MCF 10A (cell line): ENCODE data around the gene PRR20A. TPM values are rescaled to one million over a fixed set of nuclear protein-coding genes. Genes with fewer than 3 reads are reported as not detected.
A peak's percentile ranks its signal among the peaks of the same experiment; 100 is the strongest.
"Not testable (repeated sequence)": the region's sequence is repeated elsewhere in the genome, so short reads cannot be mapped to it uniquely, and the experiment has no call there.

Source experiments
- Bru-seq: library from RNA; stranded (reverse); fragments of 400-500 nt; gene quantifications from one replicate; lab custom pipeline; 2021; lab: Mats Ljungman, UMichigan
- BruChase-seq, 2 experiments: library from RNA; stranded (reverse); fragments of 400-500 nt; gene quantifications; one replicate each; lab custom pipeline; 2021; lab: Mats Ljungman, UMichigan
- BruUV-seq: library from RNA; stranded (reverse); fragments of 400-500 nt; replicated peaks from 2 replicates; lab custom pipeline; 2021; lab: Mats Ljungman, UMichigan
- CTCF ChIA-PET: fragments of 300-600 bp; sonication (Branson Sonifier 250); formaldehyde crosslinking; extraction: SDS; loops from one replicate; lab custom pipeline; 2021; ENCODE audit warnings: antibody characterized with exemption, inconsistent platforms; lab: Yijun Ruan, JAX
- POLR2A ChIA-PET: fragments of 300-600, 350-650 bp; sonication (Branson Sonifier 250); formaldehyde crosslinking; extraction: SDS; loops from one replicate; lab custom pipeline; 2020; ENCODE audit warnings: antibody characterized with exemption, inconsistent platforms; lab: Yijun Ruan, JAX
- DNase-seq: peaks from one replicate; pipeline ENCODE4 v3.0.0-alpha.2; 2018; ENCODE audit not compliant: unreplicated experiment
- H3K27ac Mint-ChIP-seq: one replicate; pipeline ENCODE4 v1.8.0; 2022; ENCODE audit warnings: mild to moderate bottlenecking, low read depth, mixed read lengths; ENCODE audit not compliant: unreplicated experiment
- H3K27me3 Mint-ChIP-seq: one replicate; pipeline ENCODE4 v1.8.0; 2022; ENCODE audit warnings: mixed read lengths; ENCODE audit not compliant: insufficient read depth, unreplicated experiment
- H3K36me3 Mint-ChIP-seq: one replicate; pipeline ENCODE4 v1.8.0; 2022; ENCODE audit warnings: mild to moderate bottlenecking, moderate library complexity, mixed read lengths; ENCODE audit not compliant: insufficient read depth, unreplicated experiment
- H3K4me1 Mint-ChIP-seq: one replicate; pipeline ENCODE4 v1.8.0; 2022; ENCODE audit warnings: mixed read lengths; ENCODE audit not compliant: insufficient read depth, unreplicated experiment
- H3K4me3 Mint-ChIP-seq: one replicate; pipeline ENCODE4 v1.8.0; 2022; ENCODE audit warnings: mild to moderate bottlenecking, moderate library complexity, mixed read lengths; ENCODE audit not compliant: unreplicated experiment
- H3K9me3 Mint-ChIP-seq: one replicate; pipeline ENCODE4 v1.8.0; 2022; ENCODE audit warnings: mixed read lengths; ENCODE audit not compliant: unreplicated experiment
- intact Hi-C: fragments of 100-400 bp; cut with micrococcal nuclease; formaldehyde crosslinking; loops from 2 replicates; pipeline ENCODE4 v1.14.1; 2022
- long read RNA-seq: library from polyadenylated mRNA; stranded (forward); transcript quantifications from one replicate; pipeline ENCODE4 v2.0.0, GENCODE V29; 2022
- total RNA-seq: library from RNA; stranded (reverse); gene quantifications from 2 replicates; pipeline ENCODE4 v1.2.3, GENCODE V29; 2022
- TF ChIP-seq, protein P1 (sequence below): fragments of 200-600 bp; IDR thresholded peaks from one replicate; pipeline ENCODE4 v1.8.0; 2022; ENCODE audit warnings: antibody characterized with exemption, mild to moderate bottlenecking; ENCODE audit not compliant: unreplicated experiment

The PRR20A gene
- total RNA-seq = not detected in 2 replicates
- not detected for Bru-seq, nascent RNA
- BruChase-seq, experiment 1, labeled RNA remaining after a 6-hour chase = not detected
- BruChase-seq, experiment 2, labeled RNA remaining after a 2-hour chase = not detected
- long read RNA-seq = 0 reads

DNA sequence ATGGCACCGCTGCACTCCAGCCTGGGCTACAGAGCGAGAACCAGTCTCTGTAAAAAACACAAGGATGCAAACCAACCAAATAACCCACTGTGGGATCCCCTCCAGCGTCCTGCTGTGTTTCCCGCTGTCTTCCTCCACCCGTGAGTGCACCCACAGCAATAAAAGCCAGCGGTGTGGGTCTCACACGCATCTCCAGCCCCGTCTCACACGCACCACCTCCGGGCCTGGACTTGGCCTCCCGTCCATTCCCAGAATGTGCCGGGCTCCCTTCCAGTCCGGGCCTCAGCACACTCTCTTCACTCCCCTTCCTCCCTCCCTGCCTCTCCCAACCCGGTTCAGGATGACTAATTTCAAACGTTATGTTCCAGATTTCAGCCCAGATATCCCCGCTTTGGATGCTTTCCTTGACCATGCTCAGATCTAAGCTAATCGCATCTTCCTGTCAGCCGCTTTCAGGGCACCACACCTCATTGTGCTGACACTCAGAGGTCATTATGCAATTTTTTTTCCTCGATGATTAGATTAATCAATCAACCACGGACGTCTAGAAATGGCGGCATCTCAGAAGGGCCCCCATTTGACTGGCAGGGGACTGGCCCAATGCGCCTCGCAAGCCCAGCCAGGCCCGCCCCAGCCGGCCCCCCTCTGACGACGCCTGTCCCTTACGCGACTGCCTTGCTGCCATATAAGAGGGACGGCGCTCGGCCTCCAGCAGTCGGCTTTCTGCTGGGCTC is at the start of gene PRR20A:
TSS of gene PRR20A (plus strand) at position 684 of the 734 bp plus-strand sequence. CDS start 387 bp downstream, outside the sequence.
- POLR2A ChIA-PET, H3K36me3 Mint-ChIP-seq, H3K4me3 Mint-ChIP-seq, CTCF ChIA-PET, intact Hi-C loops, DNase-seq, H3K27ac Mint-ChIP-seq, H3K9me3 Mint-ChIP-seq, H3K27me3 Mint-ChIP-seq, H3K4me1 Mint-ChIP-seq, BruUV-seq: not testable (repeated sequence)

DNA sequence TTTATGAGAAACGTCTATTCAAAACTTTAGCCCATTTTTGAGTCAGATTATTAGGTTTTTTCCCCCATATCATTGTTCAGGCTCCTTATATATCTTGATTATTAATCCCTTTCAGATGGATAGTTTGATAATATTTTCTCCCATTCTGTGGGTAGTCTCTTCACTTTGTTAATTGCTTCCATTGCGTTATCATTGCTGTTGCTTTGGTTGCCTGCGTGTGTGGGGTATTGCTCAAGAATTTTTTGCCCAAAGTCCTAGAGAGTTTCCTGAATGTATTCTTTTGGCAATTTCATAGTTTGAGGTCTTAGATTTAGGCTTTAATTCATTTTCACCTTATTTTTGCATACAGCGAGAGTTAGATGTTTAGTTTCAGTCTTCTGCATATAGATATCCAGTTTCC is 25.8 kb upstream of the PRR20A start:
- no peak overlapping the region for H3K27ac Mint-ChIP-seq
- DNase-seq = no peak
- no peaks in the 10 kb centered on the region for H3K27me3 Mint-ChIP-seq
- no peak overlapping the region for H3K4me3 Mint-ChIP-seq
- ChIA-PET POLR2A (no interaction called here), CTCF (no interaction called here)
- peaks cover 8% of the 10 kb centered on the region for H3K9me3 Mint-ChIP-seq
- intact Hi-C loops = no loop called here
- no TSS peak for BruUV-seq
- no peaks in the 10 kb centered on the region for H3K4me1 Mint-ChIP-seq
- no peaks in the 10 kb centered on the region for H3K36me3 Mint-ChIP-seq
- TF ChIP-seq, protein P1, sequence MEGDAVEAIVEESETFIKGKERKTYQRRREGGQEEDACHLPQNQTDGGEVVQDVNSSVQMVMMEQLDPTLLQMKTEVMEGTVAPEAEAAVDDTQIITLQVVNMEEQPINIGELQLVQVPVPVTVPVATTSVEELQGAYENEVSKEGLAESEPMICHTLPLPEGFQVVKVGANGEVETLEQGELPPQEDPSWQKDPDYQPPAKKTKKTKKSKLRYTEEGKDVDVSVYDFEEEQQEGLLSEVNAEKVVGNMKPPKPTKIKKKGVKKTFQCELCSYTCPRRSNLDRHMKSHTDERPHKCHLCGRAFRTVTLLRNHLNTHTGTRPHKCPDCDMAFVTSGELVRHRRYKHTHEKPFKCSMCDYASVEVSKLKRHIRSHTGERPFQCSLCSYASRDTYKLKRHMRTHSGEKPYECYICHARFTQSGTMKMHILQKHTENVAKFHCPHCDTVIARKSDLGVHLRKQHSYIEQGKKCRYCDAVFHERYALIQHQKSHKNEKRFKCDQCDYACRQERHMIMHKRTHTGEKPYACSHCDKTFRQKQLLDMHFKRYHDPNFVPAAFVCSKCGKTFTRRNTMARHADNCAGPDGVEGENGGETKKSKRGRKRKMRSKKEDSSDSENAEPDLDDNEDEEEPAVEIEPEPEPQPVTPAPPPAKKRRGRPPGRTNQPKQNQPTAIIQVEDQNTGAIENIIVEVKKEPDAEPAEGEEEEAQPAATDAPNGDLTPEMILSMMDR = no peak

DNA sequence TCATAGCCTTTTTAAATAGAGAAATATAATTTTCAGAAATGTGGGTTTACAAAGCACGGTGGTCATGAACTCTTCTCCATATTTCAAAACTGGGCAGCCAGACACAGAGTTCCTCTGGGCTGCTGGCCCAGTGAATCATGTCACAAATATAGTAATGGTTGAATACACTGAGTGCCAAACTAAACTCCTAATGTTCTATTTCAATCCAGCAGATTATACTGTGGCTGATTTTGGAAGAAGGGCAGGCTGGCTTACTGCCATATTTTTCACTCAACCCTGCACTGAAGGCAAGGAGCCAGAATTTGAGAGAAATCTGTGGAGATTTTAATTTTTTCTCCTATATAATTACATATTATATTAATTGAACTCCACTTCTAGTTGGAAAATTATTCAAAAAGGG is 17.0 kb upstream of the PRR20A start:
- H3K36me3 Mint-ChIP-seq = no peaks in the 10 kb centered on the region
- no peak overlapping the region for H3K4me3 Mint-ChIP-seq
- DNase-seq = peak; percentile 55
- ChIA-PET POLR2A (no interaction called here), CTCF (no interaction called here)
- H3K27ac Mint-ChIP-seq = no peak overlapping the region
- TF ChIP-seq, protein P1 = no peak
- H3K27me3 Mint-ChIP-seq = no peaks in the 10 kb centered on the region
- no TSS peak for BruUV-seq
- no peaks in the 10 kb centered on the region for H3K4me1 Mint-ChIP-seq
- H3K9me3 Mint-ChIP-seq = no peaks in the 10 kb centered on the region
- intact Hi-C loops = no loop called here

DNA sequence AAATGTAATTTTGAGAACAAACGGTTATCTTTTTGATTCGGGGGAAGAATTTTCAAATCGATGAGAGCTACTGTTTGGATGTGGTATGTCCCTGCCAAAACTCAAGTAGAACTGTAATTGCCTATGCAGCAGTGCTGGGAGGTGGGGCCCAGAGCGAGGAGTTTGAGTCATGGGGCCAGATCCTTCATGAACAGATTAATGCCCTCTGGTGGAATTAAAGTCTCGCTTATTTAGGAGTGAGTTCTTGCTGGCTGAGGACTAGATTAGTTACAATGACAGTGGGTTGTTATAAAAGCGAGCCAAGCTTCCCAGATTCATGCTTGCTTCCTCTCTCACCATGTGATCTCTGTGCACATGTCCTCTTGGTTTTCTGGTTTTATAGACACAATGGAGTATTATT is 11.8 kb upstream of the PRR20A start:
- BruUV-seq = no TSS peak
- H3K27me3 Mint-ChIP-seq = no peaks in the 10 kb centered on the region
- H3K27ac Mint-ChIP-seq = no peak overlapping the region
- intact Hi-C loops = no loop called here
- peak; percentile 3 for DNase-seq
- no peaks in the 10 kb centered on the region for H3K4me1 Mint-ChIP-seq
- no peaks in the 10 kb centered on the region for H3K36me3 Mint-ChIP-seq
- TF ChIP-seq, protein P1 = no peak
- no peaks in the 10 kb centered on the region for H3K9me3 Mint-ChIP-seq
- ChIA-PET CTCF (no interaction called here), POLR2A (no interaction called here)
- no peak overlapping the region for H3K4me3 Mint-ChIP-seq
